ENCODE data around the gene USP3.
"Not testable (repeated sequence)": the region's sequence is repeated elsewhere in the genome, so short reads cannot be mapped to it uniquely, and the experiment has no call there.

Gene USP3

DNA sequence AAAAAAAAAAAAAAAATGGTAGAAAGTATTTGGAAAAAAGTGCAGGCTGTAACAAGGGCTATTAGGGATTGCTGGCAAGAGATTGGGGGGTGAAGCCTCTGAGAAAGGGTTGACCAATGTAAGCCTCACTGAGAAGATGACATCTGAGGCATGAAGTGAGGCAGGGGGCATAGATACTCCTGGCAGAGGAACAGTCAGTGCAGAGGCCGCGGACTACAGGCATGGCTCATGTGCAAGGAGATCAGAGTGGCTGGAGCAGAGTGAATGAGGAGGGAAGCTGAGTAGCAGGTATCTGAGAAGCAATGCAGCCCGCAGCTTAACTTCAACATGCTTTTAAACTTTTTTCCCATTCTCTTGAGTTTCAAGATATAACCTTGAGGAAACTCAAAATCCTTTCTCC, 98.2 kb downstream of the USP3 start:
- FAIRE-seq (no peak), DNase-seq (ENCODE audit: extremely low spot score, insufficient read length, low read depth) (no peak)

DNA sequence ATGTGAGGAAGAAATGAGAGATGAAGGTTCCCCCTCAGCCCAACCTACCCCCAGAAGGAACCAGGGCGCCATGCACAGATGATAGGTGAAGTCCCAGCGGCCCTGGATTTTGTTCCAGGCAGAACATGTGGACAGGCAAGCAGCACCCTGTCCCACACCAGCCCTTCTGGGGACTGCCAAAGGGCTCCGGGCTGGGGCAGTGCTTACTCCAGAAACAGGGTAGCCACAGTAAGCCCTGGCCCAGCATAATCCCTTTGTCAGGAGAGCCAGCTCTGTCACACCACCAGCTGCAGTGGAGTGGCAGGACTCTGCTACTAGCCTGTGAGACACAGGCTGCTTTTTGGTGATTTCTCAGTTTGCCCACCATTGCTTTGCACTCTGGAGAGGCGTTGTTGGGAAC, 99.1 kb downstream of the USP3 start:
- FAIRE-seq (no peak), DNase-seq (ENCODE audit: extremely low spot score, insufficient read length, low read depth) (no peak)

DNA sequence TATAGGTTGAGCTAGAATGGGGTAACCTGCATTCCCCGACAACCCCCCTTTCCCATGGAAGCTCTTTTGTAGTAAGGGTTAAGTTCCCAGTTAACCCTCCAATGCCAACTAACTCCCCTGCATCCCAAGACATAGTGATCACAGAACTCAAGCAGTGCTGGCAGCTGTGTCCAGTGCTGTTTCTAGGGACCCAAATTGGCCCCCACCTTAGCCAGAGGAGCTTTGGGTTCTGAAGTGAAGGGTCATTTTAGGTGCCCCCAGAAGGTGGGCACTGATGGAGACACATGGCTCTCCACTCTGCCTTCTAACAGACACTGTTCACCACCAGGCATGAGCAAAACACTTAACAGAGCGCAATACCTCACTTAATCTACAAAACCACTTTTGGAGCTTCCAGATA, 99.9 kb downstream of the USP3 start:
- DNase-seq (ENCODE audit: extremely low spot score, insufficient read length, low read depth) = no peak
- no peak for FAIRE-seq

DNA sequence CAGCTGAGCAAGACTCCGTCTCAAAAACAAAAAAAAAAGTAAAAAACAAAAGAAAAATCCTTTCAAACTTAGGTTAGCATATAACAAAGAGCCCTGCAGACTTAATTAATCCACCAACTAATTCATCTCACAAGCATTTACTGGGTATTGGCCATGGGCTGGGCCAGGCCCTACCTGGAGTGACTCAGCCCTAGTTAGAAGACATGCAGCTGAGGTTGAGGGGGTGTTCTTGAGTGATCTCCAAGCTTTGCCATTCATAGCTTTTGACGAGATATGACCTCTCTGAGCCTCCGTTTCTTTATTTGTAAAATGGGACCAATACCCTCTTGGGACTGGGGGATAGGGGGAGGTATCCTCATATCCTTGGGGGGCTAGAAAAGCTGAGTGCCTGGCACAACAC, 100.6 kb downstream of the USP3 start:
- FAIRE-seq (no peak), DNase-seq (ENCODE audit: extremely low spot score, insufficient read length, low read depth) (no peak)

DNA sequence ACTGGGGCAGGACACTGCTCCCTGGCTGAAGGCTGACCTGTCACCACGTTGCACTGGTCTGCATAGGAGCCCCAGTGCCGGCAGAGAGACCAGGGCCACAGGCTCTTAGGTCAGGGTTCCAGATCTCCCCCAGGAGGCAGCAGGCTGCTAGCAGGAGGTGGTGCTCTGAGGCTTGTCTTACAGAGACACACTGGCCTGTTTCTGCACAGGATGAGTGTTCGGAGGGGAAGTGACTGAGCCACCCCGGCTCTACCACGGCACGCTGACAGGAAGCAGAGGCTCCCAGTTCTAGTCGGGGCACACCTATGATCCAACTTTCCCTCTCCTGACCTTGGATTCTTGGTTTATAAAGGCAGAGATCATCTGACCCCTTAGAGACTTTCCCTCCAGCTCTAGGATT, 101.4 kb downstream of the USP3 start:
- no peak for DNase-seq (ENCODE audit: extremely low spot score, insufficient read length, low read depth)
- FAIRE-seq = no peak

DNA sequence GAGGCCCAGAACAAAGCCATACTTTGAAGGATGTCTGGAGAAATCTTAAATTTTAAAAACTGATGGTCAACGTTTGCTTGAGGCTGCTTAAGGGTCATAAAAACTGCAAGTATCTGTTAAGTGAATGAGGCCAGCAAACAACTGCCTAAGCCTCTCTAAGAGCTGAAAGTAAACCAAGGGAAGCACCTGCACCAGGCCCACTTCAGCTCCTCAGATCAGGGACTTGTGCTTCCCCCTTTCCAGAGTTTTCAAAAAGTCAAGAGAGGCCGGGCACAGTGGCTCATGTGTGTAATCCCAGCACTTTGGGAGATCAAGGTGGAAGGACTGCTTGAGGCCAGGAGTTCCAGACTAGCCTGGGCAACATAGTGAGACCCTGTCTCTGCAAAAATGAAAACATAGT, 101.9 kb downstream of the USP3 start:
- no peak for FAIRE-seq

DNA sequence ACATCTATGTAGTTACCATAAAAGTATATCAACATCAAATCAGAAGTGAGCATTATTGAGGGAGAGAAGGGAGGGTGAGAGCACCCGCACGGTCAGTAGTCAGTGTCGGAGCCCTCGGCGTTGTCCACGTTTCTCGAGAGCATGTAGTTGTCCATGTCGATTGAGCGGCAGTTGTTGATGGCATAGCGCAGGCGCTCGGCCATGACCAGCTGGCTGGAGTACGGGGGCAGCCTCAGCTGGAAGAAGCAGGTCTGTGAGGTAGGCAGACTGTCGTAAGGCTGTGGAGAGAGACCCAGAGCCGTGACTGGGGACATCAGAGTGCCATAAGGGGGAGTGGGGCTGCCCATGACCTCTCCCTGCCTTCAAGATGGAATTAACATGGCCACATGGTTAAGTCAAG, 104.6 kb downstream of the USP3 start:
- no peak for FAIRE-seq
- no peak for DNase-seq (ENCODE audit: extremely low spot score, insufficient read length, low read depth)

More for the DNA sequence above, 101.9 kb downstream of the USP3 start:
- DNase-seq (ENCODE audit: extremely low spot score, insufficient read length, low read depth) = no peak

DNA sequence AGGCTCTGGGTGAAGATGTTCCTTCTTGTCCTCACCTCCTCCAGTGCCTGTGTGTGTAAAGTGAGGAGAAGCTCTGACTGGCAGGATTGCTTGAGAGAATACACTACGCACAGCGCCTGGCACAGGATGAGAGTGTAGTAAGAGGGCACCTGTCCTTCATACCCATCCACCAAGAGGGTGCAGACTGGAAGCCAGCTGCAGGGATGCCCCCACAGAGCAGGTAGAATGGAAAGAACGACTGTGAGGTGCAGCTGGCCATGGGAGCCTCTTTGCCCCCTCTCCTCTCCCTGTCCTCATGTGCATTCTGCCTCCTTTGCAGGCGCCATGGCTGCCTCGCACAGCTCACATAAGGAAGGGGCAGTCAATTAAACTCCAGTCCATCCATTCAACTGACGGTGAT, 105.1 kb downstream of the USP3 start:
- FAIRE-seq = no peak

DNA sequence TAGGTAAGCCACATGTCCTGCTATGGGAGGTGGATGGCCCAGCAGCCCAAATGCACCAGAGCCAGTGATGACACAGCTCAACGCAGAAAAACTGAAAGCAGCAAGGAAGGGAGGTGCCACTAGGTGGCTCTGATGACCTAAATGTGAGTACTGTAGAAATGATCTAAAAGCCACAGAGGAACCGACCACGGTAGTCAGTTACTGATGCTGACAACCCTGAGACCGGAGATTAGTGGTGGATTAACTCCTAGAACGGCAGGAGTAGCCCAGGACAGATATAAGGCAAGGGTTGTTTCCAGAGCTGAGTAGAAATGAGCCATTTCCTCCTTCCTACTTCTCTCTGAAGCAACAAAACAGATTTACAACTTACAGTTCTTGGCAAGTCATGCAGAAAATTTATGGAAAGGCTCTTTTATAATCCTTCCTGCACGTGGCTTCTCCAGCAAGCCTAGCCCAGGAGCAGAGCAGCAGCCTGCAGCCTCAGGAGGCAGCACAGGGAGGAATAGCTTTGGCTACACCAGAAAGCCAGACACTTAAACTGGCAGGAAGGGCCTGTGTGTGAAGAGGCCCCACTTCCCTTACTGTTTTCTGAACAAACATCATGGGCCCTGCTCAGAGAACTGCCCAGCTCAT, 105.9 kb downstream of the USP3 start:
- FAIRE-seq (peak; percentile 94), DNase-seq (ENCODE audit: extremely low spot score, insufficient read length, low read depth) (peak; percentile 58)

More for the DNA sequence above, 105.1 kb downstream of the USP3 start:
- DNase-seq (ENCODE audit: extremely low spot score, insufficient read length, low read depth) = no peak

DNA sequence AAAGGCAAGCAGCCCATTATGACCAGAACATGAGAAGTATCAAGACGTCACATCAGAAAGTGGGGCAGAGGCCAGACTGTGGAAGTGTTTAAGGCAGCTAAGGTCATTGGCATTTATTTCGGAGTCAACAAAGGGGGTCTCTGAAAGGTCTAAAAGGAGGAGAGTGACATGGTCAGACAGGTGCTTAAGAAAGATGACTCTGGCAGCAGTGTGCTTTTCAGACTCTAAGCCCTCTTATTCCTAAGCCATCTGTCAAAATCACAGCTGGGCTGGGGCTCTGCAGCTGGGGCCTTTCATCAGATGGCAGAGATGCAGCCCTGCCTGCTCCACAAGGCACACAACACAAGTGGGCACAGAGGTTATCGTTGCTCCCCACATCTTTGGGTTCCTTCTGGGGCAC, 106.8 kb downstream of the USP3 start:
- FAIRE-seq = no peak

DNA sequence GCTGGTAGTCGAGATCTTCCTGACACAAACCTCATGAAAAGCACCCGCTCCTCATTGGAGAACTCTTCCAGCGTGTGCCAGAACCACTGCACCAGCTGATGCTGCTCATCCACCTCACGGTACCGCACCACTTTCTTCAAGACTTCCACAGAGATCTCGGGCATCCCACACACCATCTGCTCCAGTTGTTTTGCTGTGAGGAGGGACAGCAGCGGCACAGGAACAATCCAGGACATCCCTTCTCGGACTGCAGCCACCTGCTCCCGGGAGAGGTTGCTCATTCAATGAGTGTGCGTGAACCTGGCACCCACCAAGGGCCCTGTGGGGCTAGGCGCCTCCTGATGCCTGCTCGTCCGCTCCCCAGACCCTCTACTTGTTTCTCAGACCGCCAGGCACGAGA, 107.9 kb downstream of the USP3 start:
- no peak for FAIRE-seq
- DNase-seq (ENCODE audit: extremely low spot score, insufficient read length, low read depth) = no peak

More for the DNA sequence above, 106.8 kb downstream of the USP3 start:
- no peak for DNase-seq (ENCODE audit: extremely low spot score, insufficient read length, low read depth)

DNA sequence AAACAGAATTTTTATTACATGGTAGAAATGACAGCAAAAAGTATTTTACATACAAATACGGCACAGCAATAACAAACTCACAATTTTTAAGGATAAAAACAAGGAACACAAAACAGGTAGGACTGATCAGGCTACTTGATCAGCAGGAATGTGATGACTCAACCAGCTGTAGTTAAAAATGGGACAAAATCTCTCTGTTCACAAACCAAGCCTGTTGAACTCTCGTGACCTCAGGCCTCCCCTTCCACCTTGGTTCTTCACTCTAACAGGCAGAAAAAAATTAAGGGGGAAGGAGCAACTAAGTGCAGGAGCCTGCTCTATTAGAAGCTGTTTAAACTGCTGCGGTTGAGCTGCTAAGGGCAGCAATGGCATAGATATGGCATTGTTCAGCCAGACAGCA, 111.5 kb downstream of the USP3 start:
- FAIRE-seq (no peak), DNase-seq (ENCODE audit: extremely low spot score, insufficient read length, low read depth) (no peak)

DNA sequence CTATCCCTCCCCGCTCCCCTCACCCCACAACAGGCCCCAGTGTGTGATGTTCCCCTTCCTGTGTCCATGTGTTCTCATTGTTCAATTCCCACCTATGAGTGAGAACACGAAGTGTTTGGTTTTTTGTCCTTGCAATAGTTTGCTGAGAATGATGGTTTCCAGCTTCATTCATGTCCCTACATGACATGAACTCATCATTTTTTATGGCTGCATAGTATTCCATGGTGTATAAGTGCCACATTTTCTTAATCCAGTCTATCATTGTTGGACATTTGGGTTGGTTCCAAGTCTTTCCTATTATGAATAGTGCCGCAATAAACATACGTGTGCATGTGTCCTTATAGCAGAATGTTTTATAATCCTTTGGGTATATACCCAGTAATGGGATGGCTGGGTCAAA, 112.8 kb downstream of the USP3 start:
- not testable (repeated sequence) for DNase-seq (ENCODE audit: extremely low spot score, insufficient read length, low read depth); FAIRE-seq

DNA sequence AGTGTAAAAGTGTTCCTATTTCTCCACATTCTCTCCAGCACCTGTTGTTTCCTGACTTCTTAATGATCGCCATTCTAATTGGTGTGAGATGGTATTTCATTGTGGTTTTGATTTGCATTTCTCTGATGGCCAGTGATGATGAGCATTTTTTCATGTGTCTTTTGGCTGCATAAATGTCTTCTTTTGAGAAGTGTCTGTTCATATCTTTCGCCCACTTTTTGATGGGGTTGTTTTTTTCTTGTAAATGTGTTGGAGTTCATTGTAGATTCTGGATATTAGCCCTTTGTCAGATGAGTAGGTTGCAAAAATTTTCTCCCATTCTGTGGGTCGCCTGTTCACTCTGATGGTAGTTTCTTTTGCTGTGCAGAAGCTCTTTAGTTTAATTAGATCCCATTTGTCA, 113.2 kb downstream of the USP3 start:
- FAIRE-seq; DNase-seq (ENCODE audit: extremely low spot score, insufficient read length, low read depth): not testable (repeated sequence)

DNA sequence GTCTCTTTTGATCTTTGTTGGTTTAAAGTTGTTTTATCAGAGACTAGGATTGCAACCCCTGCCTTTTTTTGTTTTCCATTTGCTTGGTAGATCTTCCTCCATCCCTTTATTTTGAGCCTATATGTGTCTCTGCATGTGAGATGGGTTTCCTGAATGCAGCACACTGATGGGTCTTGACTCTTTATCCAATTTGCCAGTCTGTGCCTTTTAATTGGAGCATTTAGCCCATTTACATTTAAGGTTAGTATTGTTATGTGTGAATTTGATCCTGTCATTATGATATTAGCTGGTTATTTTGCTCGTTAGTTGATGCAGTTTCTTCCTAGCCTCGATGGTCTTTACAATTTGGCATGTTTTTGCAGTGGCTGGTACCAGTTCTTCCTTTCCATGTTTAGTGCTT, 116.4 kb downstream of the USP3 start:
- not testable (repeated sequence) for DNase-seq (ENCODE audit: extremely low spot score, insufficient read length, low read depth); FAIRE-seq

DNA sequence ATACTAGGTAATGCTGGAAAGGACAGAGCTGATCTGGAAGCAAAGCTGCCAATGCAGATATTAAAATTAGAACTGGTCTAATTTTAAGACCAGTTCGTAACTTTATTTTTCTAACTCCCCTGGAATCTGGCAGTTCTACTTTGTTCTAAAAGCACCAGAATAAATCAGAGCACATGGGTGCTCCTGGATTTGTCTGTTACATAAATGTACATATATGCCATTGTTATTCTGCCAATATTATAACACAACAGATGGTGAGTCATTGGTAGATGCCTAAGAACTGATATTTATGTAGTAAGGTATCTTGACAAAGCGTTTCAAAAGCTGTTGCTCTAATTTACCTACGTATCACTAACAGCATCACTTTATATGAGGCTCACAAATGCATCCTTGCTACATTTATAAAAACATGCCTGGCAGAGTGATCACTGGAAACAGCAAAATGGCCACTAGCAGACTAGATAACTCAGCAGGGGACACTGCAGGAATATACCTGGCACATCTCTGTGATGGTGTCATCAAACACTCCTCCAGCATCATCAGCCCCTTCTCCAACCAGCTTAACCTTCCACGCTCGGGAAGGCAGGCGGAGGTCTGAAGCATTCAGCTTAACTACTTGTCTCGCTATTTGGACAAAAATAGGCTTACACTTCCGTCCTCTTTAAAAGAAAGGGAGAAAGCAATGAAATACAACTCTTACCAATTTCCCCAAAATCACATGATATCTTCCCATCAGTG, 119.0 kb downstream of the USP3 start:
- FAIRE-seq = no peak
- DNase-seq (ENCODE audit: extremely low spot score, insufficient read length, low read depth) = no peak

DNA sequence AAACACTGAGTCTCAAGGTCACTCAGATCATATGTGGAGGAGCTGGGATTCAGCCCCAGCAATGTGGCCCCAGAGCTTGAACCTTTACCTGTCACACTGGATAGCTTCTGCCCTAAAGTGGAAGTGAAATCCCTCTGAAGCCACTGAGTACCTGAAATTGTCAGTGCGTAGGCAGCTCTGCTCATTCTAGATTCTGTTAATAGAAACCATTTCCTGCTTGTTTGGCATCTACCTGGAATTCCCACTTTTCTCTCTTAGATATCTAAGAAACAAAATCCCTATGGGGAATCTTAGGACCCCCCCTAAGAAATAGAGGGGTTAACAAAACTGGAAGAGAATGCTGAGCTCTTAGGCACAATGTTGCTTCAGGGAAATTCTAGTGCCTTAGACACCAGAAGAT, 122.6 kb downstream of the USP3 start:
- peak; percentile 28 for DNase-seq (ENCODE audit: extremely low spot score, insufficient read length, low read depth)
- peak; percentile 83 for FAIRE-seq

DNA sequence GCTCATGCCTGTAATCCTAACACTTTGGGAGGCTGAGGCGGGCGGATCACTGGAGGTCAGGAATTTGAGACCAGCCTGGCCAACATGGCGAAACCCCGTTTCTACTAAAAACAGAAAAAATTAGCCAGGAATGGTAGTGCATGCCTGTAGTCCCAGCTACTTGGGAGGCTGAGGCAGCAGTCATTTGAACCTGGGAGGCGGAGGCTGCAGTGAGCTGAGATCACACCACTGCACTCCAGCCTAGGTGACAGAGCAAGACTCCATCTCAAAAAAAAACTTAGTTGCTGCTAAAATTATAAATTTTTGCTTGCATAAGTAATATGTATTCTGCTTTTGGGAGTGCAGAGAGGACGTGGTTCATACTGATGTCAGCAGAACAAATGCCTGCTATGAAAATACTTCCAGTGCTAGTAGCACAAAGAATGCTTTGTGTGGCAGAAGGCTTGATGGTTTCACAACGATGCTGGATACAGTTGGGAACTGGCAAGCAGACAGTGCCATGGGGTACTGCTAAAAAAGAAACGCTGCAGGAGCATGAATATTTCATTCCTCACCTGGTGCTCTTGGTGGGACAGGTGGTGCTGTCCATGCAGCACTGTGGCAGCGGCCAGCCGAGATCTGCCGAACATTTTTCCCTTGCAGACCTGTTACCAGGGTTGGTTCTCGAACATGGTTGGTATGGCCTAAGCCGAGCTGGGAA, 123.9 kb downstream of the USP3 start:
- no peak for DNase-seq (ENCODE audit: extremely low spot score, insufficient read length, low read depth)
- no peak for FAIRE-seq

DNA sequence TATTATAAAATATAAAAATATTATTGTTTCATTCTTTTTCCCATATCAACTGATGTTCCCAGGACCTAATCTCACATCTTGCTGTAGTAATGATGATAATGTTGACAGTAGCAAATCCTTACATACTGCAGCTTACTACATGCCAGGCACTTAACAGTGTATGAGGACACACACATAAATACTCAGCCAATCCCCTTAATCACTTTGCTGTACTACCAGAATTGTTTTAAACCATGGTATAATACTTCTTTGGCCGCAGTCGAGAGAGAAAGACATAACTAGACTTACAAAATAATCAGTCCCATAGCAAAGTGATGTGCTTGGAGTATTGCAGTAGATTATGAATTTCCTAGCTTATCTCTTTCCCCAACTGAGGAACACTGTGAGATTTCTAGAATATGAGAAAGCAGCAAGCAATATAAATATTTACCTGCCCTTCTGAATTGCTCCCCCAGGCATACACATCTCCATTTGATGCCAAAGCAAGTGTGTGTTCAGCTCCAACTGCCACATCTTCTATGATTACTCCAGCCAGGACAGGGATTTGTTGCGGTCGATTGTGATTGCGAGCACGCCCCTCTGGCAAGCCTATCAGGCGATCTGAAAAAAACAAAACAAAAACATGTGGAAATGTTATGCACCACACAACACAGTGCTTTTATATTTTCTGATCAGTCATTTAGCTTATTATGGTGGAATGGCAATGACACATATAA, 125.8 kb downstream of the USP3 start:
- FAIRE-seq = no peak
- DNase-seq (ENCODE audit: extremely low spot score, insufficient read length, low read depth) = no peak

DNA sequence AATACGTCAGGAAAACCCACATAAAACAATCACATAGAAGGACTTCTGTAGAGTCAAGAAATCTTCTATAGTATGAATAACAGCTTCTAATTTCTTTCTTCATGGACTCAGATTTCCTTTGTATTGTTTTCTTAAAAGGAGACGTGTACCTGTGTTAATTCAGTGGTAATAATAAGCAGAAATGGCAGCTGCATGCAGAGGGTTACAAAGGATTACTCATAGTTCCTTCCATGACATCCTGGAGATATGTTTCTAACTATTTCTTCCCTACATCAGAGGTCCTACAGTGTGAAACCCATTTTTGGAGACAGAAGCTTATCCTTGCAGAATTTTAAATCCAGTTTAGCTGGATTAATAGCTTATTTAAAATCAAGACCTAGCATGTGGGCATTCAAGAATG, 128.9 kb downstream of the USP3 start:
- no peak for FAIRE-seq
- no peak for DNase-seq (ENCODE audit: extremely low spot score, insufficient read length, low read depth)

DNA sequence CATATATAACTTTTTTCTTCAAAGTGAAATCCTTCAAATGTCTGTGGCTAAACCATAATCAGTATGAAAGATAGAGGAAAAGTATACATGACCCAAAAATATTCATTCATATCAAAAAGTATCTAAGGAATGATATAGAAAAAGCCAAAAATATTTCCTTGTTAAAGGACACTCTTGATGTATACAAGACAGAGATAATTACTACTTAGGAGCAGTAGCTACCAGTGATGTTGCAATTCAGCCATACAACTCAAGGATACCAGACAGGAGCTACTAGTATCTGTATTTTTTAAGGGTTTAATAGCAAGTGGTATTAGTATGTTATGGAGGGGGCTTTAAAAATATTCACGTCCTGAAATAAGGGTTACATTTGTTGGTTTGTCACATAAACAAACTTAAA, 129.8 kb downstream of the USP3 start:
- no peak for DNase-seq (ENCODE audit: extremely low spot score, insufficient read length, low read depth)
- FAIRE-seq = no peak
